Hepatocyte (in vitro differentiated cells): ENCODE results near the gene ALPL.

Source experiments
- CTCF ChIP-seq: fragments of 200-600 bp; sonication (generic); IDR thresholded peaks from 2 replicates; pipeline ENCODE4 v1.5.1; 2016; ENCODE audit warnings: antibody characterized with exemption, mild to moderate bottlenecking; ENCODE audit not compliant: poor library complexity
- EZH2 ChIP-seq: fragments of 200-600 bp; sonication (generic); IDR thresholded peaks from 2 replicates; pipeline ENCODE4 v1.6.1; 2016; ENCODE audit warnings: antibody characterized with exemption, mild to moderate bottlenecking, borderline replicate concordance
- EZH2phosphoT487 ChIP-seq: fragments of 200-600 bp; sonication (generic); IDR thresholded peaks from one replicate; pipeline ENCODE4 v1.6.1; 2018; ENCODE audit warnings: antibody characterized with exemption, mild to moderate bottlenecking, low read depth, moderate library complexity; ENCODE audit not compliant: unreplicated experiment, severe bottlenecking

GRCh38 chr1:21587602-21587953 lies 78.4 kb downstream of the ALPL start:
- TF ChIP-seq CTCF (no peak), EZH2 (no peak), EZH2phosphoT487 (no peak)
